Psoas muscle (tissue), 8 donors: Measurements from ENCODE around the gene SOX13. TPM values are rescaled to one million over a fixed set of nuclear protein-coding genes. Genes with fewer than 3 reads are reported as not detected.

ENCODE experiments used
- ATAC-seq, 4 donors: fragments of 200-7000 bp; cut with Tn5 transposase; one replicate each; pipeline ENCODE4 v1.9.1; 2020; ENCODE audit warnings: moderate library complexity in 3 of 4, mild to moderate bottlenecking in 2 of 4
- DNase-seq, 2 donors: peaks; one replicate each; pipeline ENCODE4 v3.0.0-alpha.2; 2020
- H3K27ac ChIP-seq: fragments of 200-600 bp; one replicate; pipeline ENCODE4 v1.8.0; 2022
- H3K27me3 ChIP-seq, 3 donors: fragments of 200-600 bp in 1 of 3; one replicate each; pipeline versions ENCODE4 v1.6.1 to v1.8.0; 2013 to 2022; ENCODE audit warnings: low read length in 2 of 3, mild to moderate bottlenecking in 2 of 3, moderate library complexity in 1 of 3; ENCODE audit not compliant: insufficient read depth in 3 of 3
- H3K36me3 ChIP-seq, 2 donors: fragments of 200-600 bp in 1 of 2; one replicate each; pipeline versions ENCODE4 v1.6.1 to v1.8.0; 2013 to 2022; ENCODE audit warnings: low read depth in 1 of 2, mild to moderate bottlenecking in 1 of 2, moderate library complexity in 1 of 2; ENCODE audit not compliant: insufficient read depth in 1 of 2
- H3K4me1 ChIP-seq: fragments of 200-600 bp; one replicate; pipeline ENCODE4 v1.8.0; 2022
- H3K4me3 ChIP-seq: fragments of 200-600 bp; one replicate; pipeline ENCODE4 v1.8.0; 2022; ENCODE audit warnings: mild to moderate bottlenecking
- H3K9me3 ChIP-seq: fragments of 200-600 bp; one replicate; pipeline ENCODE4 v1.8.0; 2022
- WGBS, 3 donors: extraction: QIAGEN DNeasy Blood & Tissue Kit; methylation state at CpG; one replicate each; pipeline versions ENCODE4 v1.1.6 to v1.1.7; 2013; 5-methylcytosine and 5-hydroxymethylcytosine counted together
- intact Hi-C, 2 donors: fragments of 100-400 bp; cut with DNase I; formaldehyde crosslinking; loops; one replicate each; pipeline versions ENCODE4 v1.11.0 to v1.14.2; 2022
- polyA plus RNA-seq, 3 donors: library from polyadenylated mRNA; stranded (reverse); fragments of 200-250 nt; gene quantifications; one replicate each; pipeline ENCODE4 v1.2.3, GENCODE V29; 2013
- total RNA-seq, 4 donors: library from RNA; stranded (reverse); fragmentation: NEBNext Ultra II Directional in 2 of 4; extraction: Animal tissue kit (Norgen Biotek cat#: 25700) in 2 of 4; gene quantifications; one replicate each; pipeline versions ENCODE4 v1.2.1 to v1.2.4, GENCODE V29; 2021 to 2023
- TF ChIP-seq, protein P1 (sequence below): fragments of 200-600 bp; IDR thresholded peaks from one replicate; pipeline ENCODE4 v1.8.0; 2022; ENCODE audit warnings: antibody characterized with exemption
- donor health status: healthy with polysubstance abuse.
- donor health status: DM: no; HTN: no; CAD: no; lungs with moderate emphysema.
- donor health status: Bipolar disorder and iron deficiency.
- donor health status: healthy.
- donor health status: DM: yes; HTN: yes; CAD: no.
- donor health status: DM: no; HTN: no; CAD: no.
- donor health status: DM: no; HTN: no; CAD: no.
- donor health status: DM: yes; HTN: yes; CAD: no.

The SOX13 gene
- total and polyA plus RNA-seq, 7 donors = 5.2 to 19.6 (median 9.4) TPM

DNA sequence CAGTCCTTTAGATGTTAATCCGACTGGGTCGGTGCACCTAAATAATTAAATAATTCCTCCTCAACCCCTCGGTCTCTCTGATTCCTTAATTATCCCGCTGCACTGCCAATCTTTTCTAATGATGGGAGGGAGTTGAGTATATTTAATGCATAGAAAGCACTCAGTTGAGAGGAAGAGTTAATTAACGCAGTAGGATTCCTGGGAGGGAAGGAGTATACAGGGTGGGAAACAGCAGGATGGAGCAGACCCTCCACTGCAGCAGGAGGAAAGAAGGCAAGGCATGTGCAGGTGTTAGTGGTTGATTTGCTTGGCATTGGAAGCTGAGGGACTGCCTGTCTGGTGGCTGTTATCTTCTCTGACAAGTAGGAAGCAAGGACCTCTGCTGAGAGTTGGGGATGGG is 103.1 kb downstream of the SOX13 start:
- Histone ChIP-seq H3K4me1 (no peaks in the 10 kb centered on the region), H3K4me3 (no peak overlapping the region), H3K9me3 (no peaks in the 10 kb centered on the region), H3K36me3 (no peaks in the 10 kb centered on the region), H3K27me3 (peaks cover 0 to 3% (median 2%) of the 10 kb centered on the region in 3 donors), H3K27ac (no peak overlapping the region)
- TF ChIP-seq, protein P1, sequence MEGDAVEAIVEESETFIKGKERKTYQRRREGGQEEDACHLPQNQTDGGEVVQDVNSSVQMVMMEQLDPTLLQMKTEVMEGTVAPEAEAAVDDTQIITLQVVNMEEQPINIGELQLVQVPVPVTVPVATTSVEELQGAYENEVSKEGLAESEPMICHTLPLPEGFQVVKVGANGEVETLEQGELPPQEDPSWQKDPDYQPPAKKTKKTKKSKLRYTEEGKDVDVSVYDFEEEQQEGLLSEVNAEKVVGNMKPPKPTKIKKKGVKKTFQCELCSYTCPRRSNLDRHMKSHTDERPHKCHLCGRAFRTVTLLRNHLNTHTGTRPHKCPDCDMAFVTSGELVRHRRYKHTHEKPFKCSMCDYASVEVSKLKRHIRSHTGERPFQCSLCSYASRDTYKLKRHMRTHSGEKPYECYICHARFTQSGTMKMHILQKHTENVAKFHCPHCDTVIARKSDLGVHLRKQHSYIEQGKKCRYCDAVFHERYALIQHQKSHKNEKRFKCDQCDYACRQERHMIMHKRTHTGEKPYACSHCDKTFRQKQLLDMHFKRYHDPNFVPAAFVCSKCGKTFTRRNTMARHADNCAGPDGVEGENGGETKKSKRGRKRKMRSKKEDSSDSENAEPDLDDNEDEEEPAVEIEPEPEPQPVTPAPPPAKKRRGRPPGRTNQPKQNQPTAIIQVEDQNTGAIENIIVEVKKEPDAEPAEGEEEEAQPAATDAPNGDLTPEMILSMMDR = no peak
- 77 to 83% (median 80%) methylated on average over 5 of the region's 5 CpGs for WGBS, 3 donors
- ATAC-seq (no peak), DNase-seq (no peak)
- intact Hi-C loops = no loop called here

DNA sequence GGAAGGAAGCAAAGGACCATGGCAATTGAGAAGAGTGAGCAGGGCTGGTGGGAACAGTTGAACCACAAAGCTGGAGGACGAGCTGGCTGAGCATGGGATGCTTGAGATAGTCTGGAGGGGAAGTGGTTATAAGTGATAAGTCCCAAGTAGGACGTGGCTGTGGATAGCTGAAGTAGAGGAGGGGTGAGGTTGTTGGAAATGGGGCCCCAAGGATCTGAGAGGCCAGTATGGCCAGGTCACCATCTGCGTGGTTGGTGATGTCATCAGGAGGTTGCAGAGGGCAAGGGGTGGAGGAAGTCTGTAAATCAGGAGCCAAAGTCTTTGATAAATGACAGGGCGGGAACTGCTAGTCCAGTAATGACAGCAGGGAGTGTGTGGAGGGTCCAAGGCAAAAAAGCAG is 104.2 kb downstream of the SOX13 start:
- WGBS, 3 donors = 48 to 53% (median 48%) methylated on average over 4 of the region's 4 CpGs
- TF ChIP-seq, protein P1 = no peak
- ATAC-seq = no peak
- no peak for DNase-seq
- Histone ChIP-seq H3K27me3 (peaks cover 0 to 3% (median 2%) of the 10 kb centered on the region in 3 donors), H3K27ac (no peak overlapping the region), H3K9me3 (no peaks in the 10 kb centered on the region), H3K4me3 (no peak overlapping the region), H3K36me3 (no peaks in the 10 kb centered on the region), H3K4me1 (no peaks in the 10 kb centered on the region)
- intact Hi-C loops = no loop called here

Other genes with a start within 250 kb of the SOX13 start
- gene SNRPE, start 211.5 kb upstream of the SOX13 start, total RNA-seq = 10 to 100 TPM; 30.4 to 68.1 (median 56.6) TPM
- 100 to 1,000 TPM in 2 of 3 donors, 10 to 100 TPM in 1; 83.1 to 173 (median 116) TPM for gene SNRPE, start 211.5 kb upstream of the SOX13 start, polyA plus RNA-seq
- gene ETNK2, start 78.9 kb downstream of the SOX13 start, total RNA-seq = 1 to 10 TPM in 2 of 4 donors, under 1 TPM in 2; 0.88 to 1.7 (median 1.0) TPM
- 1 to 10 TPM in 2 of 3 donors, under 1 TPM in 1; 0.62 to 1.7 (median 1.3) TPM for gene ETNK2, start 78.9 kb downstream of the SOX13 start, polyA plus RNA-seq
- not detected for gene REN, start 93.2 kb downstream of the SOX13 start, total RNA-seq
- gene REN, start 93.2 kb downstream of the SOX13 start, polyA plus RNA-seq = not detected
- not detected for gene KISS1, start 123.4 kb downstream of the SOX13 start, total RNA-seq
- under 1 TPM in 1 of 3 donors, not detected in 2; 0.18 TPM for gene KISS1, start 123.4 kb downstream of the SOX13 start, polyA plus RNA-seq
- not detected for gene GOLT1A, start 140.9 kb downstream of the SOX13 start, total RNA-seq
- gene GOLT1A, start 140.9 kb downstream of the SOX13 start, polyA plus RNA-seq = 1 to 10 TPM in 1 of 3 donors, under 1 TPM in 2; 0.30 to 7.1 (median 0.37) TPM